Neural cell (in vitro differentiated cells): ENCODE measurements around the gene GALNT13.

Source experiments
- CTCF ChIP-seq: fragments of 450-650 bp; IDR thresholded peaks from 2 replicates; pipeline ENCODE4 v1.5.1; 2014; ENCODE audit warnings: antibody characterized with exemption, mild to moderate bottlenecking, moderate library complexity; ENCODE audit not compliant: poor library complexity, severe bottlenecking
- EP300 ChIP-seq: fragments of 450-650 bp; conservative IDR thresholded peaks from 2 replicates; pipeline ENCODE4 v1.6.1; 2014; ENCODE audit warnings: antibody characterized with exemption, mild to moderate bottlenecking, moderate library complexity; ENCODE audit not compliant: poor library complexity, severe bottlenecking
- EZH2 ChIP-seq: fragments of 200-600, 300-800 bp; shearing (Covaris generic), sonication (generic); IDR thresholded peaks from 2 replicates; pipeline ENCODE4 v1.6.1; 2014; ENCODE audit warnings: antibody characterized with exemption, low read length, borderline replicate concordance, mild to moderate bottlenecking; ENCODE audit not compliant: insufficient read depth, poor library complexity, severe bottlenecking
- MXI1 ChIP-seq: fragments of 450-650 bp; conservative IDR thresholded peaks from 2 replicates; pipeline ENCODE4 v1.6.1; 2014; ENCODE audit warnings: antibody characterized with exemption, mild to moderate bottlenecking; ENCODE audit not compliant: poor library complexity, severe bottlenecking
- POLR2AphosphoS5 ChIP-seq: IDR thresholded peaks from 2 replicates; pipeline ENCODE4 v1.6.1; 2012
- REST ChIP-seq: IDR thresholded peaks from 2 replicates; pipeline ENCODE4 v1.6.1; 2012; ENCODE audit warnings: borderline replicate concordance
- SMC3 ChIP-seq: fragments of 450-650 bp; conservative IDR thresholded peaks from 2 replicates; pipeline ENCODE4 v1.6.1; 2014; ENCODE audit warnings: antibody characterized with exemption, mild to moderate bottlenecking, moderate library complexity; ENCODE audit not compliant: poor library complexity
- TAF1 ChIP-seq: IDR thresholded peaks from 2 replicates; pipeline ENCODE4 v1.6.1; 2012; ENCODE audit warnings: low read depth

- TF ChIP-seq EP300: no peak
- no peak for TF ChIP-seq CTCF
- TF ChIP-seq TAF1: no peak
- TF ChIP-seq EZH2: no peak
- no peak for TF ChIP-seq POLR2AphosphoS5
- TF ChIP-seq SMC3: no peak
- no peak for TF ChIP-seq REST
- no peak for TF ChIP-seq MXI1
Observed at GRCh38 chr2:154403242-154403790, 531.6 kb downstream of the GALNT13 start.
